Caco-2 (cell line): ENCODE data around the gene AGPAT3. TPM values are rescaled to one million over a fixed set of nuclear protein-coding genes. Genes with fewer than 3 reads are reported as not detected.

Experiments used
- BruUV-seq: library from RNA; stranded (reverse); fragments of 400-500 nt; replicated peaks from 2 replicates; lab custom pipeline; 2021; lab: Mats Ljungman, UMichigan
- CTCF ChIA-PET: fragments of 300-600 bp; sonication (Branson Sonifier 250); formaldehyde crosslinking; loops from one replicate; lab custom pipeline; 2022; ENCODE audit warnings: antibody characterized with exemption; lab: Charles Lee
- POLR2A ChIA-PET: fragments of 300-600 bp; sonication (Branson Sonifier 250); formaldehyde crosslinking; loops from one replicate; lab custom pipeline; 2022; ENCODE audit warnings: antibody characterized with exemption; lab: Charles Lee
- DNase-seq, 2 experiments: peaks; one replicate each; pipeline versions ENCODE4 v3.0.0 to v3.0.0-alpha.2; 2020 to 2022
- H3K27me3 ChIP-seq: replicated peaks from 2 replicates; pipeline ENCODE4 v1.6.0; 2011; ENCODE audit warnings: low read length; ENCODE audit not compliant: control insufficient read depth, insufficient read depth
- H3K36me3 ChIP-seq: 2 replicates; pipeline ENCODE4 v1.5.1; 2011; ENCODE audit warnings: low read length; ENCODE audit not compliant: control insufficient read depth, insufficient read depth
- H3K4me1 ChIP-seq: fragments of 250-450 bp; sonication (Bioruptor Pico); 2 replicates; pipeline ENCODE4 v1.5.1; 2020; ENCODE audit warnings: mild to moderate bottlenecking
- H3K4me3 ChIP-seq: 2 replicates; pipeline ENCODE4 v1.5.1; 2011; ENCODE audit warnings: low read depth, mild to moderate bottlenecking, control low read depth, low read length
- H3K9me3 ChIP-seq: fragments of 250-450 bp; sonication (Bioruptor Pico); 2 replicates; pipeline ENCODE4 v1.5.1; 2020; ENCODE audit warnings: mild to moderate bottlenecking, moderate library complexity
- H3K27ac Mint-ChIP-seq: one replicate; pipeline ENCODE4 v1.8.0; 2022; ENCODE audit warnings: mixed read lengths; ENCODE audit not compliant: unreplicated experiment
- H3K27me3 Mint-ChIP-seq: one replicate; pipeline ENCODE4 v1.8.0; 2022; ENCODE audit warnings: mixed read lengths; ENCODE audit not compliant: insufficient read depth, unreplicated experiment
- H3K36me3 Mint-ChIP-seq: one replicate; pipeline ENCODE4 v1.8.0; 2022; ENCODE audit warnings: mild to moderate bottlenecking, mixed read lengths; ENCODE audit not compliant: insufficient read depth, unreplicated experiment
- H3K4me1 Mint-ChIP-seq: one replicate; pipeline ENCODE4 v1.8.0; 2022; ENCODE audit warnings: low read depth, mixed read lengths; ENCODE audit not compliant: unreplicated experiment
- H3K4me3 Mint-ChIP-seq: one replicate; pipeline ENCODE4 v1.8.0; 2022; ENCODE audit warnings: mild to moderate bottlenecking, moderate library complexity, mixed read lengths; ENCODE audit not compliant: unreplicated experiment
- H3K9me3 Mint-ChIP-seq: one replicate; pipeline ENCODE4 v1.8.0; 2022; ENCODE audit warnings: mixed read lengths; ENCODE audit not compliant: unreplicated experiment
- intact Hi-C: fragments of 100-400 bp; cut with micrococcal nuclease; formaldehyde crosslinking; loops from one replicate; pipeline ENCODE4 v1.10.0; 2022; ENCODE audit not compliant: unreplicated experiment
- total RNA-seq: library from RNA; stranded (reverse); gene quantifications from 2 replicates; pipeline ENCODE4 v1.2.3, GENCODE V29; 2022
- TF ChIP-seq, protein P1 (sequence below), 2 experiments: fragments of 200-600 bp in 1 of 2; IDR thresholded peaks; 1 replicate in 1 of 2; 2 replicates in 1 of 2; pipeline versions ENCODE4 v1.5.1 to v1.8.0; 2011 to 2022; ENCODE audit warnings: antibody characterized with exemption in 1 of 2, control low read depth in 1 of 2, inconsistent platforms in 1 of 2, low read depth in 1 of 2, low read length in 1 of 2, mild to moderate bottlenecking in 1 of 2, moderate library complexity in 1 of 2; ENCODE audit not compliant: insufficient read depth in 1 of 2, severe bottlenecking in 1 of 2, unreplicated experiment in 1 of 2

The AGPAT3 gene
- total RNA-seq, 1 experiment from 2014 or later: 61.8 TPM

GRCh38 chr21:43881935-43882334, 16.9 kb downstream of the AGPAT3 start:
- TF ChIP-seq, protein P1, sequence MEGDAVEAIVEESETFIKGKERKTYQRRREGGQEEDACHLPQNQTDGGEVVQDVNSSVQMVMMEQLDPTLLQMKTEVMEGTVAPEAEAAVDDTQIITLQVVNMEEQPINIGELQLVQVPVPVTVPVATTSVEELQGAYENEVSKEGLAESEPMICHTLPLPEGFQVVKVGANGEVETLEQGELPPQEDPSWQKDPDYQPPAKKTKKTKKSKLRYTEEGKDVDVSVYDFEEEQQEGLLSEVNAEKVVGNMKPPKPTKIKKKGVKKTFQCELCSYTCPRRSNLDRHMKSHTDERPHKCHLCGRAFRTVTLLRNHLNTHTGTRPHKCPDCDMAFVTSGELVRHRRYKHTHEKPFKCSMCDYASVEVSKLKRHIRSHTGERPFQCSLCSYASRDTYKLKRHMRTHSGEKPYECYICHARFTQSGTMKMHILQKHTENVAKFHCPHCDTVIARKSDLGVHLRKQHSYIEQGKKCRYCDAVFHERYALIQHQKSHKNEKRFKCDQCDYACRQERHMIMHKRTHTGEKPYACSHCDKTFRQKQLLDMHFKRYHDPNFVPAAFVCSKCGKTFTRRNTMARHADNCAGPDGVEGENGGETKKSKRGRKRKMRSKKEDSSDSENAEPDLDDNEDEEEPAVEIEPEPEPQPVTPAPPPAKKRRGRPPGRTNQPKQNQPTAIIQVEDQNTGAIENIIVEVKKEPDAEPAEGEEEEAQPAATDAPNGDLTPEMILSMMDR (IDR thresholded peaks at IDR 0.05; ENCODE audit: insufficient read depth in 1 of 2, low read depth in 1 of 2, low read length in 1 of 2, severe bottlenecking in 1 of 2, unreplicated experiment in 1 of 2): no peak
- Histone ChIP-seq H3K9me3 (0 out of 2 replicates have a peak, but pooled peaks cover 3% of the 10 kb centered on the region), H3K4me3 (no peak overlapping the region), H3K36me3 (no peaks in the 10 kb centered on the region; the same call in 1 of the 2 replicates), H3K4me1 (peaks cover 20% of the 10 kb centered on the region), H3K27me3 (no peaks in the 10 kb centered on the region)
- no peak for DNase-seq
- ChIA-PET POLR2A (no interaction called here), CTCF (no interaction called here)
- Mint-ChIP-seq H3K27me3 (no peaks in the 10 kb centered on the region), H3K9me3 (no peaks in the 10 kb centered on the region), H3K27ac (no peak overlapping the region), H3K36me3 (peaks cover 33% of the 10 kb centered on the region), H3K4me1 (peaks cover 7% of the 10 kb centered on the region), H3K4me3 (no peak overlapping the region)
- intact Hi-C loops: no loop called here
- BruUV-seq: no TSS peak

- no peak for DNase-seq
- peak overlapping the region; percentile 94 for H3K27ac Mint-ChIP-seq
- POLR2A ChIA-PET: no interaction called here
- no peak overlapping the region for H3K4me3 Mint-ChIP-seq
- BruUV-seq: no TSS peak
- TF ChIP-seq, protein P1 (IDR thresholded peaks at IDR 0.05; ENCODE audit: insufficient read depth in 1 of 2, low read depth in 1 of 2, low read length in 1 of 2, severe bottlenecking in 1 of 2, unreplicated experiment in 1 of 2): no peak
- CTCF ChIA-PET: no interaction called here
- peaks cover 7% of the 10 kb centered on the region for H3K4me1 Mint-ChIP-seq
- 0 out of 2 replicates have a peak, but pooled peaks cover 3% of the 10 kb centered on the region for H3K9me3 ChIP-seq
- peaks cover 20% of the 10 kb centered on the region for H3K4me1 ChIP-seq
- intact Hi-C loops: no loop called here
- peaks cover 30% of the 10 kb centered on the region for H3K36me3 Mint-ChIP-seq
- no peaks in the 10 kb centered on the region; the same call in 1 of the 2 replicates for H3K36me3 ChIP-seq
- H3K27me3 ChIP-seq: no peaks in the 10 kb centered on the region
- no peaks in the 10 kb centered on the region for H3K9me3 Mint-ChIP-seq
- H3K27me3 Mint-ChIP-seq: no peaks in the 10 kb centered on the region
- no peak overlapping the region for H3K4me3 ChIP-seq
These were observed 18.0 kb downstream of the AGPAT3 start for GRCh38 chr21:43882952-43883545.

GRCh38 chr21:43884012-43884860, 19.2 kb downstream of the AGPAT3 start:
- CTCF ChIA-PET: interaction anchor here (0.5 to 1.0 kb wide), 4 partner anchors 10 to 1575 kb away, joined by 4 to 6 read pairs (median 4); no protein-coding TSS in a partner anchor
- TSS peak; percentile 31 for BruUV-seq
- Mint-ChIP-seq H3K27me3 (no peaks in the 10 kb centered on the region), H3K9me3 (no peaks in the 10 kb centered on the region), H3K27ac (peak overlapping the region; percentile 94), H3K4me3 (peak overlapping the region; percentile 48), H3K4me1 (peaks cover 7% of the 10 kb centered on the region), H3K36me3 (peaks cover 22% of the 10 kb centered on the region)
- peak; percentile 87 to 96 for DNase-seq
- no peak overlapping the region for H3K4me3 ChIP-seq
- TF ChIP-seq, protein P1 (IDR thresholded peaks at IDR 0.05; ENCODE audit: insufficient read depth in 1 of 2, low read depth in 1 of 2, low read length in 1 of 2, severe bottlenecking in 1 of 2, unreplicated experiment in 1 of 2): no peak
- POLR2A ChIA-PET: interaction anchor here (1.0 to 1.1 kb wide), 2 partner anchors 18 to 20 kb away, joined by 3 read pairs; no protein-coding TSS in a partner anchor
- no peaks in the 10 kb centered on the region; the same call in 1 of the 2 replicates for H3K36me3 ChIP-seq
- intact Hi-C loops: no loop called here
- 0 out of 2 replicates have a peak, but pooled peaks cover 3% of the 10 kb centered on the region for H3K9me3 ChIP-seq
- peaks cover 20% of the 10 kb centered on the region for H3K4me1 ChIP-seq
- H3K27me3 ChIP-seq: no peaks in the 10 kb centered on the region
